RWPE2 (cell line): ENCODE measurements around the gene SLC2A6.

Experiments used
- ATAC-seq: fragments of 200-7000 bp; cut with Tn5 transposase; 3 replicates; pipeline ENCODE4 v1.9.1; 2021; ENCODE audit warnings: low read depth
- DNase-seq: peaks from one replicate; pipeline ENCODE4 v3.0.0-alpha.2; 2020; ENCODE audit warnings: low spot score
- H3K27ac ChIP-seq: fragments of 450-650 bp; 2 replicates; pipeline ENCODE4 v1.5.1; 2017; ENCODE audit warnings: mild to moderate bottlenecking; ENCODE audit not compliant: poor library complexity, severe bottlenecking
- H3K27me3 ChIP-seq: fragments of 250-450 bp; sonication (Bioruptor Pico); 2 replicates; pipeline ENCODE4 v1.5.1; 2021; ENCODE audit warnings: mild to moderate bottlenecking, moderate library complexity; ENCODE audit not compliant: insufficient read depth, poor library complexity, severe bottlenecking
- H3K36me3 ChIP-seq: fragments of 250-450 bp; sonication (Bioruptor Pico); 2 replicates; pipeline ENCODE4 v1.5.1; 2020; ENCODE audit warnings: low read depth, mild to moderate bottlenecking, moderate library complexity
- H3K4me1 ChIP-seq: fragments of 250-450 bp; sonication (Bioruptor Pico); 2 replicates; pipeline ENCODE4 v1.5.1; 2021; ENCODE audit warnings: mild to moderate bottlenecking, moderate library complexity; ENCODE audit not compliant: insufficient read depth, poor library complexity, severe bottlenecking
- H3K4me3 ChIP-seq: fragments of 250-450 bp; sonication (Bioruptor Pico); 2 replicates; pipeline ENCODE4 v1.5.1; 2021; ENCODE audit warnings: mild to moderate bottlenecking, moderate library complexity; ENCODE audit not compliant: severe bottlenecking
- H3K9me3 ChIP-seq: fragments of 250-450 bp; sonication (Bioruptor Pico); 2 replicates; pipeline ENCODE4 v1.5.1; 2021; ENCODE audit warnings: mild to moderate bottlenecking, moderate library complexity; ENCODE audit not compliant: severe bottlenecking
- CTCF ChIP-seq: fragments of 450-650 bp; IDR thresholded peaks from one replicate; pipeline ENCODE4 v1.5.1; 2017; ENCODE audit warnings: mild to moderate bottlenecking, moderate library complexity; ENCODE audit not compliant: poor library complexity, severe bottlenecking

Gene SLC2A6

GRCh38 chr9:133515240-133515610 is 36.3 kb upstream of the SLC2A6 start:
- Histone ChIP-seq H3K9me3 (no peaks in the 10 kb centered on the region), H3K4me1 (no peaks in the 10 kb centered on the region), H3K36me3 (no peaks in the 10 kb centered on the region), H3K27ac (no peak overlapping the region), H3K4me3 (no peak overlapping the region), H3K27me3 (no peaks in the 10 kb centered on the region)
- DNase-seq (no peak), ATAC-seq (no peak)
- TF ChIP-seq CTCF: no peak

- Histone ChIP-seq H3K4me3 (no peak overlapping the region), H3K36me3 (no peaks in the 10 kb centered on the region), H3K9me3 (no peaks in the 10 kb centered on the region), H3K4me1 (no peaks in the 10 kb centered on the region), H3K27me3 (no peaks in the 10 kb centered on the region), H3K27ac (no peak overlapping the region)
- no peak for ATAC-seq
- no peak for DNase-seq
- no peak for TF ChIP-seq CTCF
Observed at GRCh38 chr9:133514460-133515239, 35.8 kb upstream of the SLC2A6 start.

- no peak for DNase-seq
- no peak for ATAC-seq
Observed at GRCh38 chr9:133513214-133514100, 34.6 kb upstream of the SLC2A6 start.

GRCh38 chr9:133512253-133513213 is 33.6 kb upstream of the SLC2A6 start:
- DNase-seq (no peak), ATAC-seq (no peak)
- TF ChIP-seq CTCF: no peak
- Histone ChIP-seq H3K9me3 (no peaks in the 10 kb centered on the region), H3K27ac (no peak overlapping the region), H3K4me1 (peaks cover 4% of the 10 kb centered on the region), H3K36me3 (no peaks in the 10 kb centered on the region), H3K4me3 (no peak overlapping the region), H3K27me3 (no peaks in the 10 kb centered on the region)

More at GRCh38 chr9:133513214-133514100, 34.6 kb upstream of the SLC2A6 start:
- peaks cover 4% of the 10 kb centered on the region for H3K4me1 ChIP-seq
- no peaks in the 10 kb centered on the region for H3K27me3 ChIP-seq
- H3K27ac ChIP-seq: no peak overlapping the region
- no peak overlapping the region for H3K4me3 ChIP-seq
- no peak for TF ChIP-seq CTCF
- no peaks in the 10 kb centered on the region for H3K9me3 ChIP-seq
- H3K36me3 ChIP-seq: no peaks in the 10 kb centered on the region
